CD4-positive, alpha-beta T cell treated with Interleukin-17A for 4 hours (primary cell): ENCODE results near the gene MT1E.
A peak's percentile ranks its signal among the peaks of the same experiment; 100 is the strongest.
"Not testable (repeated sequence)": the region's sequence is repeated elsewhere in the genome, so short reads cannot be mapped to it uniquely, and the experiment has no call there.

ENCODE experiments used
- DNase-seq: peaks from one replicate; pipeline ENCODE4 v3.0.0-alpha.2; 2020; ENCODE audit warnings: mixed read lengths

Gene MT1E

DNA sequence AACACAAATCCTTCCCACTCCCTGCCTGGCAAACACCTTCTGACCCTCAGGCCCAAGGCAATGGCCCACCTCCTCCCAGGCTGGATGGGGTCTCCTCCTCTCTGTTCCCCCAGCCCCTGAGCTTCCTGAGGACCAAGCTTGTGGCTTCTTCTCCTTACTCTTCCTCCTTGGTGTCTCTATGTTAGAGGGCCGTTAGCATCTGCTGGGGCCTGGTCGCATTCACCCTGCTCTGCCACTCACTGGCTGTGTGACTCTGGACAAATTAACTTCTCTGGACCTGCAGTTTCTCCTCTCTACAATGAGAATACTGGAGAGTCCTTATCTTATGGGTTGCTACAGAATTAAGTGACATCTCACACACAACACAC lies 17.9 kb upstream of the MT1E start:
- DNase-seq = no peak

DNA sequence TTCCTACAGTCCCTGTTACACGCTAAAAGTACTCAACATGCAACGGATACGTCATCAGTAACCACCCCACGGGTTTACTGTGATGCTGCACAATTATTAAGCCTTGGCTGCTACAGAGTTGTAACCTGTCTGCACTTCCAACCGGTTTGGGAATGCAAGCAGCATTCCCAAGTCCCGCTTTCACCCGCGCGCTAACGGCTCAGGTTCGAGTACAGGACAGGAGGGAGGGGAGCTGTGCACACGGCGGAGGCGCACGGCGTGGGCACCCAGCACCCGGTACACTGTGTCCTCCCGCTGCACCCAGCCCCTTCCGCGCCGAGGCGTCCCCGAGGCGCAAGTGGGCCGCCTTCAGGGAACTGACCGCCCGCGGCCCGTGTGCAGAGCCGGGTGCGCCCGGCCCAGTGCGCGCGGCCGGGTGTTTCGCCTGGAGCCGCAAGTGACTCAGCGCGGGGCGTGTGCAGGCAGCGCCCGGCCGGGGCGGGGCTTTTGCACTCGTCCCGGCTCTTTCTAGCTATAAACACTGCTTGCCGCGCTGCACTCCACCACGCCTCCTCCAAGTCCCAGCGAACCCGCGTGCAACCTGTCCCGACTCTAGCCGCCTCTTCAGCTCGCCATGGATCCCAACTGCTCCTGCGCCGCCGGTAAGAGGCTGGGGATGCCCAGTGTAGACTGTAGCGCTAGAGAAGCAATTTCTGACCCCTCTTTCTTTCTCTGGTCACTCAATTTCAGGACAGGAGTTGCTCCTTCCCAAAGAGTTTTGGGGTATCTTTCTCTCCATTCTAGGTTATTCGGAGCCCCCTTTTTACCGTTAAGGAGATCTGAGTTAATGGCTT lies 17.3 kb upstream of the MT1E start, which contains the start of gene MT2A:
MT2A (plus strand) TSS at position 542 of the 833 bp plus-strand sequence; CDS start at position 614, 72 bp downstream.
- DNase-seq = peak; percentile 93

DNA sequence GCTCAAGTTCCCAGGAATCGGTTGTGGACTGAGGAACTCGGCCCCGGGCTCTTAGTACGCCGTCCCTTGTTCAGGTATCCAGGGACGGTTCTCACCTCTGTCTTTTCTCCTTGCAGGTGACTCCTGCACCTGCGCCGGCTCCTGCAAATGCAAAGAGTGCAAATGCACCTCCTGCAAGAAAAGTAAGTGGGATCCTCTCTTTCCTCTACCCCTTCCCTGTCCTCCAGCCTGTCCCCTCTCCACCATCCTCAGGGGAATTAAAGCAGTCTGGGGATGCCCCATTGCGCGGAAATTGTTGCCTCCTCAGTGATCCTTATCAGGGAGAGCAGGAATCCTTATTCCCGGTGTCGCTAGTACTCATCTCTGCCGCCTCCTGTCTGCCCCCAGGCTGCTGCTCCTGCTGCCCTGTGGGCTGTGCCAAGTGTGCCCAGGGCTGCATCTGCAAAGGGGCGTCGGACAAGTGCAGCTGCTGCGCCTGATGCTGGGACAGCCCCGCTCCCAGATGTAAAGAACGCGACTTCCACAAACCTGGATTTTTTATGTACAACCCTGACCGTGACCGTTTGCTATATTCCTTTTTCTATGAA lies 16.6 kb upstream of the MT1E start:
- peak; percentile 29 for DNase-seq

DNA sequence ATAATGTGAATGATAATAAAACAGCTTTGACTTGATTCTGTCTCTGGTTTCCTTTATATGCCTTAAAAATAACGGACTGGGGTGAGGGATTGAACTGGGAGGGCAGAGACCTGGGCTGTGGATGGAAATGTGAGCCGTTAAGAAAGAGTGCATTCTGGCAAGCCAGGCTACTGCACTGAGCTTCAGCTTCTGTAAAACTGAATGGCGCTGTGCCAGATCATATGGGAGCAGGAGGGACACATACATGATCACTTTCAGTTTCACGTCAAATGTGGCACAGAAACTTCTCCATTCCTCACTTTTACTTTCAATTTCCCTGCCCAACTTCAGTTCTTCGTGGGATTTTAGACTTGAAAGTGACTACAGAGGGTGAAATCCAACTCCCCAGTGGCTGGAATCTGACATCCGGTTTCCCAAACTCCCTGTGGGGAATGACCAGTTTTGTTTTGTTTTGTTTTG lies 16.1 kb upstream of the MT1E start:
- DNase-seq = peak; percentile 85

DNA sequence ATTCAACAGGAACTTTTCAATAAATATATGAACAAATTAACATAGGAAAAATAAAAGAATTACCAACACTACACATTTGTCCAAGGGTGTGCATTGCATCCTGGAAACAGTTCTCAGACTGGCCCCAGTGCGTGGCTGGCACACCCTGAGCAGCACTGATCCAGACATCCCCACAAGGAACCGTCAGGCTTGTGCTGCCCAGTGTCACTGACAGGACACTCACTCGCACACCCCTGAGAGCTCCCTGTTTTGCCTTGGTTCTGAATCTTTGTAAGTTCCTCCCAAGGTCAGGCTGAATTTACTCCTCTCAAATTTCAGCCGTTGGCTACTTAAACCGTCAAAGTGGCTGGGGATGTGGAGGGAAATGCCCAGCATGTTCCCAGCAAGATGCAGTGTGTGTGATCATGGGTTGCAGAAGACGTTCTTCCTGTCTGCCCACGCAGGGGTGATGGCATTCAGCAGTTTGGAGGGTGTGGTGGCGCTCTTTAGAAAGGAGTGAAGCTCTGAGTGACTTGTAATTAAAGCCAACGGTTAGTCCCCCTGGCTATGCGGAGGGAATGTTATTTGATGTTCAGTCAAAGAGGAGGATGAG lies 15.5 kb upstream of the MT1E start:
- DNase-seq = peak; percentile 73

DNA sequence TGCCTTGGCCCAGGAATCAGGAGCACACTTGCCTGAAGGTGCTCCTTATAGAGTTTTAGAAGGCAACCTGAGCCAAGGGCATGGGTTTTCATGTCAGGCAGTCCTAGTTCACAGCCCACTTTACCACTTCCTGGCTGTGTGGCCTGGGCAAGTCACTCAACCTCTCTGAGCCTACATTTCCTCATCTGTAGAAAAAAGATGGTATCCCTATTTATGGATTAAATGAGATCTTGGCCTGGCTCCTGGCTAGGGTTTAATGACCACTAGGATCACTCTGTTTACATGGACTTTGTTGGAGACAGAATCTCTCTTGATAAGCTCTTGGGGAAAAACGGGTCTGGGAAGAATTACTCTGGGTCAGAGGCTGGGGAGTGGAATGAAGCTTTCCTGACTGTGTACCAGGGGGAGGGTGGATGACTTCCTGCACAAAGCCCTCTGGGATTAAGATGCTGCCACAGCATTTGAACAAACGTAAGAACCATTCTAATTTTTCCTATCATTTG lies 14.9 kb upstream of the MT1E start:
- DNase-seq = no peak

DNA sequence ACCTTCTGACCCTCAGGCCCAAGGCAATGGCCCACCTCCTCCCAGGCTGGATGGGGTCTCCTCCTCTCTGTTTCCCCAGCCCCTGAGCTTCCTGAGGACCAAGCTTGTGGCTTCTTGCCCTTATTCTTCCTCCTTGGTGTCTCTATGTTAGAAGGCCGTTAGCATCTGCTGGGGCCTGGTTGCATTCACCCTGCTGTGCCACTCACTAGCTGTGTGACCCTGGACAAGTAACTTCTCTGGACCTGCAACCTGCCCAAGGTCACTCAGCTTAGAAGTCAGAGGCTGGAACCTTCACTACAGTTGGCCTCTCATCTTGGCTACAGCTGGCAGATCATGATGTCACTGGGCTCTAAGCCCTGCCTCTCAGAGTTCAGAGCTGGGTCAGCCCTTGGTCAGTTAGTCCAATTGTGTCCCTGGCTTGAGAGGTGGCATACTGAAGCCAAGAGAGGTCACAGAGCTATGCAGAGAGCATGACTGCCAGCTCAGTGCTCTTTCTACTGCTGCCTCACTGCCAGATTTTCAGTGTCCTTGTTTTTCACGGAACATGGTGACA lies 14.2 kb upstream of the MT1E start:
- no peak for DNase-seq

DNA sequence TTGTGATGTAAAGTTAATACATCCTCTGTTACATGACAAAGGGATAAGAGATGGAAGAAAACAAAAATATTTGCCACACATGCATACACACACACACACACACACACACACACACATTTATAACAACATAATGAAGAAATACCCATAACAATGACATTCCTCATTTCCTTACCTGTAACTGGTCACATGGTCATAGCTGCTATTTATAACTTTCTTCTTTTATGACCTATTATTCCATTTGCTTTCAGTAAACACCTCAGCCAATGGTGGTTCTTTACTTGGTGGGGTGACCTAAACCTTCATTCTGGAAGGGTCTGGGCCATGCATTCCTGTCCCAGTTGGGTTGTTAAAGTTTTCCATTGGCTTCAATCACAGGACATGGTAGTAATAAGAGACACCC lies 11.9 kb upstream of the MT1E start:
- DNase-seq = no peak

DNA sequence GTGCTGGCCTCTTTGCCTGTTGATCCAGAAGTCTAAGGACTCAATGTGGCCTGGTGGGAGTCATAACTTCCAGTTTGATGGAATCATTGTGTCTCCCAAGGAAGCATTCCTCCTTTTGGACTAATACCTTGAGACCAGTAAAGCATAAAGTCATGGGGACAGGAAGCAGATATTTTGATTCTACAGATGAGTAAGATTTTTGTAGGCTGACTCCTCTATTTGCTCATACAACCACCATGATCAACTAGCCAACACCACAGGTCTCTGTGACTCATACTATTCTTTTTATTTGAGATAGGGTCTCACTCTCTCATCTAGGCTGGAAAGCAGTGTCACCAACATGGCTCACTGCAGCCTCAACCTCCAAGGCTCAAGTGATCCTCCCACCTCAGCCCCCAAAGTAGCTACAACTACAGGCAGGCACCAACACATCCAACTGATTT lies 11.0 kb upstream of the MT1E start:
- DNase-seq = no peak

DNA sequence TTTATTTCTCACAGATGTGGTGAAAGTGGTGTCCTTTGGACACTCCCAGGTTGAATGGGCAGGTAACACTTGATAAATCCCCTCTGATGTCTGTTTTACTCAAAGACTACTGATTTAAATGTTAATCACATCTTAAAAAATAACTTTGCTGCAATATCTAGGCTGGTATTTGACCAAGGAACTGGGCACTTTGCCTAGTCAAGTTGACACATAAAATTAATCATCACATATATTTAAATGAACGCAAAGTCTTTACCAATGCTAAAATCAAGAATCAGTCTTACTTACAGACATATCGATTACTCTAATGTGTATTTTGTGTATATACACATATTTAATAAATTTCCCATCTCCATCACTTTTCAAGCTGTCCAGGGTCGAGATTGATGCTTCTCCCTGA lies 10.2 kb upstream of the MT1E start:
- no peak for DNase-seq

DNA sequence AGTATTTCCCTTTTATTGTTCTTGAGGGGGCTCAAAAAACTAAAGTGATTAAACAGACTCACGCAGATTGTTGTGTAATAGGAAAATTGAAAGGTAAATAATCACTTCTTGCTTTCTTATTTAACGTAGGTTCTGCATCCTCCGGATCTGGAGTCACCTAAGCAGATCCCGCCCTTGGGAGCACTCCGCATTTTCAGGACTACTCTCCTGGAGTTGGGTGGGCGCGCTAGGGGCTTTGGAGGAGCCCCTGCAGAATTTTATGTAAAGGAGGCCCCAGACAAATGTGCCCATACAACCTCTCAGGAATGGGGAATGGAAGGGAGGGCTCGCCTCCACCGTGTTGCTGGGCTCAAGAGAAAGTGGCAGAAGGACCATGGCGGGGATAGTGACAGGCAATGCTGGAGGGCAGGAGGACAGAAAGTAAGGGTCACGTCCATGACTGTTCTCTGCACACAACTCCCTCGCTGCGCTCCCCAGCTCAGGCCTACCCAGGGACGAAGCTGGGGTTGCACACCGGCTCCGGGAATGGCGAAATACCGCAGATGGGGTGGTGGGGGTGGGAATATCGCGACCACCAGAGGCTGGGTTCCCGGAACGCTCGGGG lies 8.9 kb upstream of the MT1E start:
- no peak for DNase-seq

DNA sequence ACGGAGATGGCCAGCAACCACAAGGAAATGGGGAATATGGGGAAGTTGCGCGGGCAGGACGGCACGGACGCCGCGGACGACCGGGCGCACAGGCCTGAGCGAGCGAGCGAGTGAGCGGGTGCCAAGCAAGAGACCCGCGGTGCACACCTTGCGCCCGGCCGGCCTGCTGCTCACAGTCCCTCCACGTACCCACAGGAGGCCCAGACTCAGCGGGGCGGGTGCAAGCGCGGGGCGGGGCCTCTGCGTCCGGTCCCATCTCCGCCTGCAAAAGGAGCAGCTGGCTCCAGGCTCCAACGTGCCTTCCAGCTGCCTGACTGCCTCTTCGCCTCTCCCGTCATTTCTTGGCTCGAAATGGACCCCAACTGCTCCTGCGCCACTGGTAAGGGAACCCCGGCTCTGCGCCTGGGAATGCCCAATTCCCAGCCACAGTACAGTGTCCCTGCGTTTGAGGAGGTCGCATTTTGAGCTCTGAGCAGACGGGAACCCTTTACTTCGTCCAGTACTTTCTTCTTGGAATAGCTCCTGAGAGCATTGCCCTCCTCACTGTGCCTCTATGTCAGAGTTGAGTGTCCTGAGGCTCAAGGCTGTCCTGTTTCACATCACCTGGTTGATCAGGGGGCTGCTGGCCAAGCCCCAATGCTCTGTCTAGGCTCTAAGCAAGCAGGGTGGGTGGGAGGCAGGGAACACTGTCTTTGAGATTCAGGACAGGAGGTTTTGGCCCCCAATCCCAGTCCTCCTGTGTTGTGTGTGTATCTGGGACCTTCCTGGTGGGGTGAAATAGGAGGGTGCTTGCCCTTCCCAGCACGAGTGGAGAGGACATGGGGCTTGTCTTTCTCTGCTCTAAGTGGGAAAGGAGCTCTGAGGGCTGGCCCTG lies 8.1 kb upstream of the MT1E start:
- peak; percentile 78 for DNase-seq

DNA sequence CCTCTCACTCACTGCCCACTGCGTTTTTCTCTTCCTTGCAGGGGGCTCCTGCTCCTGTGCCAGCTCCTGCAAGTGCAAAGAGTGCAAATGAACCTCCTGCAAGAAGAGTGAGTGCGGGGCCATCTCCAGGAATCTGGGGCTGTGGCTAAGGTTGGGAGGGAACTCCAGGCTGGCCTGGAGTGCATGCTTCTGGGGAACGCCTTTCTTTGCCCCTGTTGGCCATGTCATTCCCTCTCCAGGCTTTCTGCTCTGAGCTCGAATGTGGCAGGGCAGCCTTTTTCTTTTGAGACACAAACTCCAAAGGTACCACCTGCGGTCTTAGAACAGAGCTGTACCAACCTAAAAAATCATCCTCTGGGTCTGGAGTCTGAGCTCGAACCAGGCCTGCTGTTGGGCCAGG lies 7.4 kb upstream of the MT1E start:
- DNase-seq = no peak

DNA sequence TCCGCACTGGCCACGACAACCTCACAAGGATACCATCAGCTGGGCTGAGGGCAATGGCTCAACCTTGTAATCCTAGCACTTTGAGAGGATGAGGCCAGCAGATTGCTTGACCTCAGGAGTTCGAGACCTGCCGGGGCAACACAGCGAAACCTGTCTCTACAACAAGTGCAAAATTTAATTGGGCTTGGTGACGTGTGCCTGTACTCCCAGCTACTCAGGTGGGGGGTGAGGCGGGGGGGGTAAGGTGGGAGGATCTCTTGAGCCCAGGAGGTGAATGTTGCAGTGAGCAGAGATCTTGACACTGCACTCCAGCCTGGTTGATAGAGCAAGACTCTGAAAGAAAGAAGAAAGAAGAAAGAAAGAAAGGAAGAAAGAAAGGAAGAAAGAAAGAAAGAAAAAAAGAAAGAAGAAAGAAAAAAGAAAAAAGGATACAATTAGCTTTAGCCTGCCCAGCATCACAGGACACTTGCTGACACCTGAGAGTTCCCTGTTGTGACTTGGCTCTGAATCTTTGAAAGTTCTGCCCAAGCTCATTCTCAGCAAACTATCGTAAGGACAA lies 5.2 kb upstream of the MT1E start:
- DNase-seq = no peak

DNA sequence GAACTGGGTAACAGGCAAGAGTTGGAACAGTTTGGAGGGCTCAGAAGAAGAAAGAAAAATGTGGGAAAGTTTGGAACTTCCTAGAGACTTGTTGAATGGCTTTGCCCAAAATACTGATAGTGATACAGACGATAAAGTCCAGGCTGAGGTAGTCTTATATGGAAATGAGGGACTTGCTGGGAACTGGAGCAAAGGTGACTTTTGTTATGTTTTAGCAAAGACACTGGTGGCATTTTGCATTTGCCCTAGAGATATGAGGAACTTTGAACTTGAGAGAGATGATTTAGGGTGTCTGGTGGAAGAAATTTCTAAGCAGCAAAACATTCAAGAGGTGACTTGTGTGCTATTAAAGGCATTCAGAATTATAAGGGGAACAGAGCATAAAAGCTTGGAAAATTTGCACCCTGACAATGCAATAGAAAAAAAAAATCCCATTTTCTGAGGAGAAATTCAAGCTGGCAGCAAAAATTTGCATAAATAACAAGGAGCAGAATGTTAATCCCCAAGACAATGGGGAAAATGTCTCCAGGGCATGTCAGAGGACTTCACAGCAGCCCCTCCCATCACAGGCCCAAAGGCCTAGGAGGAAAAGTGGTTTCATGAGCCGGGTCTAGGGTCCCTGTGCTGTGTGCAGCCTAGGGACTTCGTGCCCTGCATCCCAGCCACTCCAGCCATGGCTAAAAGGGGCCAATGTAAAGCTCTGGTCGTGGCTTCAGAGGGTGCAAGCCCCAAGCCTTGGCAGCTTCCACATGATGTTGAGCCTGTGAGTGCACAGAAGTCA lies 3.7 kb upstream of the MT1E start:
- DNase-seq = not testable (repeated sequence)

DNA sequence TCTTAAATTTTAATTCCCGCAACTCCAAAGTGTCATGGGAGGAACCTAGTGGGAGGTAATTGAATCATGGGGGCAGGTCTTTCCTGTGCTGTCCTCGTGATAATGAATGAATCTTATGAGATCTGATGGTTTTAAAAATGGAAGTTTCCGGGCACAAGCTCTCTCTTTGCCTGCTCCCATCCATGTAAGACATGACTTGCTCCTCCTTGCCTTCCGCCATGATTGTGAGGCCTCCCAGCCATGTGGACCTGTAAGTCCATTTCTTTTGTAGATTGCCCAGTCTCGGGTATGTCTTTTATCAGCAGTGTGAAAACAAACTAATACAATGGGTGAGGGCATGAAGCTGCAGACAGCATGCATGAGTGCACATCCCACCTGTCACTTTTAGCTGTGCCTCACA lies 2.4 kb upstream of the MT1E start:
- not testable (repeated sequence) for DNase-seq

DNA sequence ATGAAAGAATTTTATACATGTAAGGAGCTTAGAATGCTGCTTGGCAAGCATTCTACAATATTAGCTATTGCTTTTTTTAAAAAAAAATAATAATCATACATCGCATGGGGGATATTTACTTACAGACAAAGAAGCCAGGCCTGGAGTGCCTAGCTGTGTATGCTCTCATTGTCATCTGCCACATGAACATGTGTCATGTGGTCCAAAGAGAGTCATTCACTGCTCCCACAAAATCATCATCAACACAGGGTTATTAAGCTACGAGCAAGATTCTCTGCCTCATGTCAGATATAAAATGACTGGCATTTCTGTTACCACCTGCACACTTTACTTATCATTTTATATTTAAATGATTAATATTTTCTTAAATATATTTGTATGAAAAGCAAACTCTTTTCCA lies 1.9 kb upstream of the MT1E start:
- no peak for DNase-seq

DNA sequence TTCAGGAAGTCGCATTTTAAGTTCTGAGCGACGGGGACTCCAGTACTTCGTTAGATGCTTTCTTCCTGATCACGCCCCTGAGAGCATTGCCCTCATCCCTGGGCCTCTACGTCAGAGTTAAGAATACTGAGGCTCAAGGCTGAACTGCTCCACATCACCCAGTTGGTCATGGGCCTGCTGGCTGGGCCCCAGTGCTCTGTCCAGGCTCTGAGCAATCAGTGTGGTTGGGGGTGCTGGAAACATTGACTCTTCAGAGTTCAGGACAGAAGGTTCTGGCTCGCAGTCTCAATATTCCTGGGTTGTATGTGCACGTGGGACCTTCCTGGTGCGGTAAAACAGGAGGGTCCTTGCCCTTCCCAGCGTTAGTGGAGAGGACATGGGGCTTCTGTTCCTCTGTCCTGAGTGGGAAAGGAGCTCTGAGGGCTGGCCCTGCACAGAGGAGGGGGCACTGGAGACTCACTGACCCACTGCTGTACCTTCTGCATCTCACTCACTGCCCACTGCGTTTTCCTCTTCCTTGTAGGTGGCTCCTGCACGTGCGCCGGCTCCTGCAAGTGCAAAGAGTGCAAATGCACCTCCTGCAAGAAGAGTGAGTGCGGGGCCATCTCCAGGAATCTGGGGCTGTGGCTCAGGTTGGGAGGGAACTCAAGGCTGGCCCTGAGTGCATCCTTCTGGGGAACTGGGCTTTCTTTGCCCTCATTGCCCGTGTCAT lies 518 bp downstream of the MT1E start:
- no peak for DNase-seq

DNA sequence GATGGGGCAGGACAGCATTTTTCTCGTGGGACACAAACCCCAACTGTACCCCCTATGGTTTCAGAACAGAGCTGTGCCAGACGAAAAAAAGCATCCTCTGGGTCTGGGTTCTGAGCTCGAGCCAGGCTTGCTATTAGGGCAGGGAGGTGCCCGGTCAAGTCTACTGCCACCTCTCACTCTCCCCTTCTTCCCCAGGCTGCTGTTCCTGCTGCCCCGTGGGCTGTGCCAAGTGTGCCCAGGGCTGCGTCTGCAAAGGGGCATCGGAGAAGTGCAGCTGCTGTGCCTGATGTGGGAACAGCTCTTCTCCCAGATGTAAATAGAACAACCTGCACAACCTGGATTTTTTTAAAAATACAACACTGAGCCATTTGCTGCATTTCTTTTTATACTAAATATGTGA lies 1.1 kb downstream of the MT1E start:
- no peak for DNase-seq
